ENCODE data around the gene DBF4B.

DBF4B gene

GRCh38 chr17:44769230-44769629, 60.8 kb downstream of the DBF4B start:
- no peaks in the 10 kb centered on the region for H4K20me1 ChIP-seq (ENCODE audit: insufficient read depth, low read length)
- H3F3A ChIP-seq (ENCODE audit: insufficient read depth, low read length): no peaks in the 10 kb centered on the region
- H3K27ac ChIP-seq (ENCODE audit: low read depth, low read length, poor library complexity, severe bottlenecking): no peak overlapping the region
- H3K4me2 ChIP-seq (ENCODE audit: low read length): no peak overlapping the region
- no peaks in the 10 kb centered on the region for H3K9me2 ChIP-seq (ENCODE audit: low read depth, low read length)
- no peak overlapping the region for H3K4me3 ChIP-seq (ENCODE audit: low read depth, low read length, poor library complexity, severe bottlenecking)
- H3K4me1 ChIP-seq (ENCODE audit: insufficient read depth, low read length, severe bottlenecking): no peaks in the 10 kb centered on the region
- H3K27me3 ChIP-seq (ENCODE audit: insufficient read depth, low read length): no peaks in the 10 kb centered on the region
- H2AFZ ChIP-seq (ENCODE audit: low read length): no peak overlapping the region
- TF ChIP-seq, protein P1, sequence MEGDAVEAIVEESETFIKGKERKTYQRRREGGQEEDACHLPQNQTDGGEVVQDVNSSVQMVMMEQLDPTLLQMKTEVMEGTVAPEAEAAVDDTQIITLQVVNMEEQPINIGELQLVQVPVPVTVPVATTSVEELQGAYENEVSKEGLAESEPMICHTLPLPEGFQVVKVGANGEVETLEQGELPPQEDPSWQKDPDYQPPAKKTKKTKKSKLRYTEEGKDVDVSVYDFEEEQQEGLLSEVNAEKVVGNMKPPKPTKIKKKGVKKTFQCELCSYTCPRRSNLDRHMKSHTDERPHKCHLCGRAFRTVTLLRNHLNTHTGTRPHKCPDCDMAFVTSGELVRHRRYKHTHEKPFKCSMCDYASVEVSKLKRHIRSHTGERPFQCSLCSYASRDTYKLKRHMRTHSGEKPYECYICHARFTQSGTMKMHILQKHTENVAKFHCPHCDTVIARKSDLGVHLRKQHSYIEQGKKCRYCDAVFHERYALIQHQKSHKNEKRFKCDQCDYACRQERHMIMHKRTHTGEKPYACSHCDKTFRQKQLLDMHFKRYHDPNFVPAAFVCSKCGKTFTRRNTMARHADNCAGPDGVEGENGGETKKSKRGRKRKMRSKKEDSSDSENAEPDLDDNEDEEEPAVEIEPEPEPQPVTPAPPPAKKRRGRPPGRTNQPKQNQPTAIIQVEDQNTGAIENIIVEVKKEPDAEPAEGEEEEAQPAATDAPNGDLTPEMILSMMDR (IDR thresholded peaks at IDR 0.05; ENCODE audit: low read length): no peak
- TF ChIP-seq EZH2 (IDR thresholded peaks at IDR 0.05; ENCODE audit: borderline replicate concordance, low read length): no peak
- no peaks in the 10 kb centered on the region for H3K9me3 ChIP-seq (ENCODE audit: low read length)
- no peaks in the 10 kb centered on the region for H3K36me3 ChIP-seq (ENCODE audit: insufficient read depth, low read length)
- no peaks in the 10 kb centered on the region for H3K79me2 ChIP-seq (ENCODE audit: insufficient read depth, low read length)
- no peak overlapping the region for H3K9ac ChIP-seq (ENCODE audit: low read length)

GRCh38 chr17:44769647-44770084, 61.2 kb downstream of the DBF4B start:
- peaks cover 3% of the 10 kb centered on the region for H3K4me1 ChIP-seq (ENCODE audit: insufficient read depth, low read length, severe bottlenecking)
- TF ChIP-seq, protein P1 (IDR thresholded peaks at IDR 0.05; ENCODE audit: low read length): no peak
- no peak for TF ChIP-seq EZH2 (IDR thresholded peaks at IDR 0.05; ENCODE audit: borderline replicate concordance, low read length)
- no peaks in the 10 kb centered on the region for H3K9me3 ChIP-seq (ENCODE audit: low read length)
- H2AFZ ChIP-seq (ENCODE audit: low read length): no peak overlapping the region
- H3K9ac ChIP-seq (ENCODE audit: low read length): no peak overlapping the region
- no peaks in the 10 kb centered on the region for H4K20me1 ChIP-seq (ENCODE audit: insufficient read depth, low read length)
- H3K4me3 ChIP-seq (ENCODE audit: low read depth, low read length, poor library complexity, severe bottlenecking): no peak overlapping the region
- no peak overlapping the region for H3K4me2 ChIP-seq (ENCODE audit: low read length)
- H3K9me2 ChIP-seq (ENCODE audit: low read depth, low read length): no peaks in the 10 kb centered on the region
- H3K27ac ChIP-seq (ENCODE audit: low read depth, low read length, poor library complexity, severe bottlenecking): no peak overlapping the region
- no peaks in the 10 kb centered on the region for H3K79me2 ChIP-seq (ENCODE audit: insufficient read depth, low read length)
- H3K36me3 ChIP-seq (ENCODE audit: insufficient read depth, low read length): no peaks in the 10 kb centered on the region
- no peaks in the 10 kb centered on the region for H3F3A ChIP-seq (ENCODE audit: insufficient read depth, low read length)
- no peaks in the 10 kb centered on the region for H3K27me3 ChIP-seq (ENCODE audit: insufficient read depth, low read length)

DNA sequence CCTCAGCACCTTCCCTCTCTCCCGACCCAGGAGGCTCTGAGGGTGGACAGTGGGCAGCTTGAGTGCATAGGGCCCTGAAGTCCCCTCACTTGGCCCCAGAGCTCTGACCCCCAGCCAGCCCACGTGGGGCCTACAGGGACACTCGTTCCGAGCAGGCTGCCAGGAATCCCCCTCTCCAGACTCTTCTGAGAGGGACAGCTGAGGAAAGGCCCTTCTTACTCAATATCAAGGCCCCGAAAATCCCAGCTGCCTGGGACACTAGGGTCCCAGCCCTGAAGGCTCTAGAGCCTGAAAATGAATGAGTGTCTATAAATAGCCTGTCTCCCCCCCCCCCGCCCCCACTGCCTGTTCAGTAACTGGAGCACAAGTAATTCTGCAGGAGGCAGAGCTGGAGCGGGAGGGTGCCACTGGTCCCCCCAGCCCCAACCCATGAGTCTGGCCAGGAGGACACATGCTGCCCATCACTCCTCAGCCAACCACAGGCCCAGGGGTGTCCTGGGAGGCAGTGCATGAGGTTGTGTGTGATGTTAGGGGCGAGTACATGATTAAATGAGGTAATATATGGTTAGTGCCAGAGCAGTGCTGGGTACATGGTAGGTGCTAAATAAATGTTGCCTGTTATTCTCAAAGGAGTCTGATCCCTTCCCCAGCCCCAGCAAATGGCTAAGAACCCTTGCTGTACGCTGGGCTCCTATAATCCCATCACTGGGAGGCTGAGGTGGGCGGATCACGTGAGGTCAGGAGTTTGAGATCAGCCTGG, 61.9 kb downstream of the DBF4B start:
- Histone ChIP-seq H3K9me3 (ENCODE audit: low read length) (no peaks in the 10 kb centered on the region), H3K4me3 (ENCODE audit: low read depth, low read length, poor library complexity, severe bottlenecking) (no peak overlapping the region), H3K4me1 (ENCODE audit: insufficient read depth, low read length, severe bottlenecking) (peaks cover 3% of the 10 kb centered on the region), H3K9ac (ENCODE audit: low read length) (no peak overlapping the region), H3K4me2 (ENCODE audit: low read length) (no peak overlapping the region), H3K27ac (ENCODE audit: low read depth, low read length, poor library complexity, severe bottlenecking) (no peak overlapping the region), H2AFZ (ENCODE audit: low read length) (no peak overlapping the region), H3K36me3 (ENCODE audit: insufficient read depth, low read length) (no peaks in the 10 kb centered on the region), H3K9me2 (ENCODE audit: low read depth, low read length) (no peaks in the 10 kb centered on the region), H3K27me3 (ENCODE audit: insufficient read depth, low read length) (no peaks in the 10 kb centered on the region), H4K20me1 (ENCODE audit: insufficient read depth, low read length) (no peaks in the 10 kb centered on the region), H3K79me2 (ENCODE audit: insufficient read depth, low read length) (no peaks in the 10 kb centered on the region), H3F3A (ENCODE audit: insufficient read depth, low read length) (no peaks in the 10 kb centered on the region)
- TF ChIP-seq, protein P1 (IDR thresholded peaks at IDR 0.05; ENCODE audit: low read length): no peak
- TF ChIP-seq EZH2 (IDR thresholded peaks at IDR 0.05; ENCODE audit: borderline replicate concordance, low read length): no peak
